ENCODE results near the gene RBMS2.
A peak's percentile ranks its signal among the peaks of the same experiment; 100 is the strongest.
"Not testable (repeated sequence)": the region's sequence is repeated elsewhere in the genome, so short reads cannot be mapped to it uniquely, and the experiment has no call there.

RBMS2 gene

DNA sequence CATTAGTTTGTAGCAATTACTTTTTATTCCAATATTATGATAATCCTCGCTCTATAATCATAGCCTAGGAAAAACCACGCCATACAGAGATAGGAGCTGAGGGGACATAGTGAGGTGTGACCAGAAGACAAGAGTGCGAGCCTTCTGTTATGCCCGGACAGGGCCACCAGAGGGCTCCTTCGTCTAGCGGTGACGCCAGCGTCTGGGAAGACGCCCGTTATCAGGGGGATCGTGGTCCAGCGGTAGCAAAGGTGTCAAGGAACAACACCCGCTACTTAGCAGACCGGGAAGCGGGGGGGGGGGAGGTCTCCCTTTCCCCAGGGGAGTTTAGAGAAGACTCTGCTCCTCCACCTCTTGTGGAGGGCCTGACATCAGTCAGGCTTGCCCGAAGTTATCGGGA, 24.9 kb upstream of the RBMS2 start:
- not testable (repeated sequence) for H4K20me1 ChIP-seq (ENCODE audit: insufficient read depth, low read length); H3K27me3 ChIP-seq (ENCODE audit: low read depth, low read length); H3K9me3 ChIP-seq (ENCODE audit: insufficient read depth, low read length); H3K79me2 ChIP-seq (ENCODE audit: low read length); H3K36me3 ChIP-seq (replicated peaks; ENCODE audit: low read depth, low read length); H3K4me1 ChIP-seq (ENCODE audit: low read length); H3K9ac ChIP-seq (ENCODE audit: low read length); H2AFZ ChIP-seq (ENCODE audit: low read depth, low read length); H3K27ac ChIP-seq (ENCODE audit: low read length)
- TF ChIP-seq, protein P1, sequence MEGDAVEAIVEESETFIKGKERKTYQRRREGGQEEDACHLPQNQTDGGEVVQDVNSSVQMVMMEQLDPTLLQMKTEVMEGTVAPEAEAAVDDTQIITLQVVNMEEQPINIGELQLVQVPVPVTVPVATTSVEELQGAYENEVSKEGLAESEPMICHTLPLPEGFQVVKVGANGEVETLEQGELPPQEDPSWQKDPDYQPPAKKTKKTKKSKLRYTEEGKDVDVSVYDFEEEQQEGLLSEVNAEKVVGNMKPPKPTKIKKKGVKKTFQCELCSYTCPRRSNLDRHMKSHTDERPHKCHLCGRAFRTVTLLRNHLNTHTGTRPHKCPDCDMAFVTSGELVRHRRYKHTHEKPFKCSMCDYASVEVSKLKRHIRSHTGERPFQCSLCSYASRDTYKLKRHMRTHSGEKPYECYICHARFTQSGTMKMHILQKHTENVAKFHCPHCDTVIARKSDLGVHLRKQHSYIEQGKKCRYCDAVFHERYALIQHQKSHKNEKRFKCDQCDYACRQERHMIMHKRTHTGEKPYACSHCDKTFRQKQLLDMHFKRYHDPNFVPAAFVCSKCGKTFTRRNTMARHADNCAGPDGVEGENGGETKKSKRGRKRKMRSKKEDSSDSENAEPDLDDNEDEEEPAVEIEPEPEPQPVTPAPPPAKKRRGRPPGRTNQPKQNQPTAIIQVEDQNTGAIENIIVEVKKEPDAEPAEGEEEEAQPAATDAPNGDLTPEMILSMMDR (IDR thresholded peaks at IDR 0.05; ENCODE audit: low read depth, low read length): peak; percentile 23; the same call in 1 of the 2 replicates
- peak overlapping the region; percentile 50; the same call in 1 of the 2 replicates for H3K4me3 ChIP-seq (ENCODE audit: low read length)
- peak overlapping the region; percentile 45 for H3K4me2 ChIP-seq (ENCODE audit: low read length)

DNA sequence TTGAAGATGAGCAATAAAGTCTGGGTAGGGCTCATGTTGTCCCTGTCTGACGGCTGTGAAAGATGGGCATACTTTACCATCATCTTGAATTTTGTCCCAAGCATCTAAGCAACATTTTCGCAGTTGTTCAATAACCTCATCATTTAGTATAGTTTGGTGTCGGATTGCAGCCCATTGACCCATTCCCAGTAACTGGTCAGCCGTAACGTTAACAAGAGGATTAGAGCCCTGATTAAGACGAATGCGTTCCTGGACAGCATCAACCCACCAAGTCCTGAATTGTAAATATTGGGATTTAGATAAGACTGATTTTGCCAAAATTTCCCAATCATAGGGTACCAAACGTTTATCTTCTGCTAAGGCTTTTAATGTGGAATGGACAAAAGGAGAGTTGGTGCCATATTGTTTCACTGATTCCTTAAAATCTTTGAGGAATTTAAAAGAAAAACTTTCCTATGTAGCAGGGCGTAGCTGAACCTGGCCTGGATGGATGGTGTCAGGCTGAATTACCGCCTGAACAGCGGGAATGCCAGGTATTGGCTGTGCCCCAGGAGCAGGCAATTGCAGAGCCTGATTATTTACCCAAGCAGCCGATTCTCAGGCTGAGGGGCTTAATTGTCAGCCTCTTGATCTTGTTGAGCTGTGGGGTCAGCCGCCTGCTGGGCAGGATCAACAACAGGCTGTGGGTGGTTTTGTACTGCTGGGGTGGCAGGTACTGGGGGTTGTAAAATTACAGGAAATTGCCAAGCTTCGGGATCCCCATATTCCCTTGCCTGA, 23.3 kb upstream of the RBMS2 start:
- not testable (repeated sequence) for H3K36me3 ChIP-seq (replicated peaks; ENCODE audit: low read depth, low read length); H3K9ac ChIP-seq (ENCODE audit: low read length); H3K4me2 ChIP-seq (ENCODE audit: low read length); H3K9me3 ChIP-seq (ENCODE audit: insufficient read depth, low read length); H3K27me3 ChIP-seq (ENCODE audit: low read depth, low read length); H3K79me2 ChIP-seq (ENCODE audit: low read length); H2AFZ ChIP-seq (ENCODE audit: low read depth, low read length); H3K4me3 ChIP-seq (ENCODE audit: low read length); H4K20me1 ChIP-seq (ENCODE audit: insufficient read depth, low read length); H3K27ac ChIP-seq (ENCODE audit: low read length); H3K4me1 ChIP-seq (ENCODE audit: low read length)

- not testable (repeated sequence) for H2AFZ ChIP-seq (ENCODE audit: low read depth, low read length); H3K27ac ChIP-seq (ENCODE audit: low read length); H4K20me1 ChIP-seq (ENCODE audit: insufficient read depth, low read length); H3K4me3 ChIP-seq (ENCODE audit: low read length); H3K79me2 ChIP-seq (ENCODE audit: low read length); H3K27me3 ChIP-seq (ENCODE audit: low read depth, low read length); H3K36me3 ChIP-seq (replicated peaks; ENCODE audit: low read depth, low read length); H3K9ac ChIP-seq (ENCODE audit: low read length); H3K9me3 ChIP-seq (ENCODE audit: insufficient read depth, low read length); H3K4me1 ChIP-seq (ENCODE audit: low read length); H3K4me2 ChIP-seq (ENCODE audit: low read length)
Observed at GRCh38 chr12:56499452-56499851, 22.2 kb upstream of the RBMS2 start.

DNA sequence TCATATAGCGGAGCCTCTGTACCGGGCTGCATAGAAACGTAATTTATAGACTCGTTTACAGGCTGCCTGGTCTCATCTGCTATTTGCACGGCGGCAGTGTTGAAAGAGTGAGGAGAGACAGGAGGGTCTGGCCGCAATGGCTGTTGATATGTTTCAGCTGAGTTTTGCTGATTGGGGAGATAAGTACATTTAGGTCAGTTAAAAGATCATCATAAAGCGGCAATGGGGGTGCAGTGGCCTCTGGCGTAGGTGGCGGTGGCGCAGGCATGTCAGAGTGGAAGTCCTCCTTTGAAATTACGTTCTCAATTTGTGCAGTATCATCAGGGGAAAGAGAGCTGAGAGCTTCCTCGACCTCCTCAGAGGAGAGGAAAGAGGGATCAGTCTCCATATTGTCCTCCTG, 21.7 kb upstream of the RBMS2 start:
- not testable (repeated sequence) for H3K9ac ChIP-seq (ENCODE audit: low read length); H3K79me2 ChIP-seq (ENCODE audit: low read length); H3K27ac ChIP-seq (ENCODE audit: low read length); H4K20me1 ChIP-seq (ENCODE audit: insufficient read depth, low read length); H2AFZ ChIP-seq (ENCODE audit: low read depth, low read length); H3K4me1 ChIP-seq (ENCODE audit: low read length); H3K4me2 ChIP-seq (ENCODE audit: low read length); H3K4me3 ChIP-seq (ENCODE audit: low read length); H3K27me3 ChIP-seq (ENCODE audit: low read depth, low read length); H3K36me3 ChIP-seq (replicated peaks; ENCODE audit: low read depth, low read length); H3K9me3 ChIP-seq (ENCODE audit: insufficient read depth, low read length)

DNA sequence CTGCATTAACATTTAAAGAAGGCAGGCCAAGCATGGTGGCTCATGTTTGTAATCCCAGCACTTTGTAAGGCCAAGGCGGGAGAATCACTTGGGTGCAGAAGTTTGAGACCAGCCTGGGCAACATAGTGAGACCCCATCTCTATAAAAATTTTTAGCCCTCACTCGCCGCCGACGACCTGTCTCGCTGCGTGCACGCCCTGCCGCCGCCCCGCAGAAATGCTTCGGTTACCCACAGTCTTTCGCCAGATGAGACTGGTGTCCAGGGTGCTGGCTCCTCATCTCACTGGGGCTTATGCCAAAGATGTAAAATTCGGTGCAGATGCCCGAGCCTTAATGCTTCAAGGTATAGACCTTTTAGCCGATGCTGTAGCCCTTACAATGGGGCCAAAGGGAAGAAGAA, 10.8 kb upstream of the RBMS2 start:
- Histone ChIP-seq H3K9ac (ENCODE audit: low read length) (no peak overlapping the region), H3K9me3 (ENCODE audit: insufficient read depth, low read length) (no peaks in the 10 kb centered on the region)

GRCh38 chr12:56514014-56514318, 7.7 kb upstream of the RBMS2 start:
- H3K9me3 ChIP-seq (ENCODE audit: insufficient read depth, low read length); H3K36me3 ChIP-seq (replicated peaks; ENCODE audit: low read depth, low read length); H4K20me1 ChIP-seq (ENCODE audit: insufficient read depth, low read length); H3K27me3 ChIP-seq (ENCODE audit: low read depth, low read length); H3K79me2 ChIP-seq (ENCODE audit: low read length); H3K4me1 ChIP-seq (ENCODE audit: low read length); H3K4me3 ChIP-seq (ENCODE audit: low read length); H3K9ac ChIP-seq (ENCODE audit: low read length); H3K27ac ChIP-seq (ENCODE audit: low read length); H2AFZ ChIP-seq (ENCODE audit: low read depth, low read length): not testable (repeated sequence)
- peak overlapping the region; percentile 49 for H3K4me2 ChIP-seq (ENCODE audit: low read length)

More for the DNA sequence above, 10.8 kb upstream of the RBMS2 start:
- TF ChIP-seq, protein P1 (IDR thresholded peaks at IDR 0.05; ENCODE audit: low read depth, low read length): no peak
- TF ChIP-seq EZH2phosphoT487 (IDR thresholded peaks at IDR 0.05; ENCODE audit: low read depth): no peak
- Histone ChIP-seq H3K27me3 (ENCODE audit: low read depth, low read length) (peaks cover 10% of the 10 kb centered on the region), H4K20me1 (ENCODE audit: insufficient read depth, low read length) (no peaks in the 10 kb centered on the region), H2AFZ (ENCODE audit: low read depth, low read length) (no peak overlapping the region), H3K27ac (ENCODE audit: low read length) (no peak overlapping the region), H3K79me2 (ENCODE audit: low read length) (no peaks in the 10 kb centered on the region), H3K4me3 (ENCODE audit: low read length) (no peak overlapping the region), H3K4me2 (ENCODE audit: low read length) (no peak overlapping the region), H3K4me1 (ENCODE audit: low read length) (no peaks in the 10 kb centered on the region), H3K36me3 (replicated peaks; ENCODE audit: low read depth, low read length) (no peaks in the 10 kb centered on the region)

Measured in OCI-LY3 (cell line).